Measurements from ENCODE around the gene ZNF280C.

Gene ZNF280C

DNA sequence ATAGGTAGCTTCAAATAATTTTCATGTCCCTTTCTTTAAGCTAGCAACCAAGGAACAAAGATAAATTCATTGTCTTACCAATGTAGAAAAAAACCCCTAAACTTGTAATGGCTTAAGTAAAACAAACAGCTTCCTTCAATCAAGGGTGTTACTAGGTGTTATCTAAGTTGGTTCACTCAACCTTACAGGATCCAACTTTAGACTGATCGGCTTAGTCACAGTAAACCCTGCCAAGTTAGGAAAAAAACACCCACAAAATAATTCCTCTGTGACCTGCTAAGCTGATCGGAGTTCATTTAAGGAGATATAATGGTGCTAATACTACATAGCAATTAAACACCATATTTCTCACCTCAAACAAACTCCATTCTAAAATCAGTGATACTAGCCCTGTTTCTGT, 113.1 kb downstream of the ZNF280C start:
- H3K9me3 ChIP-seq (ENCODE audit: control extremely low read depth in 1 of 5, control insufficient read depth in 4 of 5, insufficient read depth in 2 of 5, low read depth in 1 of 5, low read length in 4 of 5) = no peaks in the 10 kb centered on the region
- DNase-seq = no peak
- no peaks in the 10 kb centered on the region for H3K36me3 ChIP-seq (ENCODE audit: control insufficient read depth in 4 of 4, insufficient read depth in 4 of 4, low read length in 3 of 4)
- no peaks in the 10 kb centered on the region for H3K4me1 ChIP-seq (ENCODE audit: control extremely low read depth in 1 of 4, control insufficient read depth in 4 of 4, insufficient read depth in 4 of 4, low read length in 3 of 4)
- no peaks in the 10 kb centered on the region for H3K27me3 ChIP-seq (replicated peaks in 2 of 5; ENCODE audit: control insufficient read depth in 4 of 5, insufficient read depth in 5 of 5, low read length in 4 of 5)
- no peak overlapping the region for H3K27ac ChIP-seq (ENCODE audit: insufficient read depth in 1 of 2, low read depth in 1 of 2, low read length in 2 of 2, poor library complexity in 1 of 2, severe bottlenecking in 2 of 2)
- no CpG with 5 or more reads among the region's 2 CpGs for WGBS (ENCODE audit: insufficient coverage)
- no peak overlapping the region for H3K4me3 ChIP-seq (ENCODE audit: control insufficient read depth in 1 of 7, extremely low read depth in 1 of 7, insufficient read depth in 4 of 7, low read depth in 2 of 7, low read length in 6 of 7)
- ChIA-PET POLR2A (no interaction called here), CTCF (interaction anchor here (0.9 to 1.4 kb wide), 5 partner anchors 14 to 74 kb away, joined by 3 to 4 read pairs (median 3); no protein-coding TSS in a partner anchor)
